NCI-H1105 (cell line): ENCODE data around the gene ALG8.
"Not testable (repeated sequence)": the region's sequence is repeated elsewhere in the genome, so short reads cannot be mapped to it uniquely, and the experiment has no call there.

Experiments used
- DNase-seq: peaks from one replicate; lab custom pipeline; 2025; lab: John Stamatoyannopoulos, UW

The ALG8 gene

GRCh38 chr11:78139422-78140391 is at the start of gene ALG8:
TSS of gene ALG8 (minus strand) at chr11:78139626. CDS start at chr11:78139588, 38 bp downstream.
- DNase-seq = peak; percentile 97

DNA sequence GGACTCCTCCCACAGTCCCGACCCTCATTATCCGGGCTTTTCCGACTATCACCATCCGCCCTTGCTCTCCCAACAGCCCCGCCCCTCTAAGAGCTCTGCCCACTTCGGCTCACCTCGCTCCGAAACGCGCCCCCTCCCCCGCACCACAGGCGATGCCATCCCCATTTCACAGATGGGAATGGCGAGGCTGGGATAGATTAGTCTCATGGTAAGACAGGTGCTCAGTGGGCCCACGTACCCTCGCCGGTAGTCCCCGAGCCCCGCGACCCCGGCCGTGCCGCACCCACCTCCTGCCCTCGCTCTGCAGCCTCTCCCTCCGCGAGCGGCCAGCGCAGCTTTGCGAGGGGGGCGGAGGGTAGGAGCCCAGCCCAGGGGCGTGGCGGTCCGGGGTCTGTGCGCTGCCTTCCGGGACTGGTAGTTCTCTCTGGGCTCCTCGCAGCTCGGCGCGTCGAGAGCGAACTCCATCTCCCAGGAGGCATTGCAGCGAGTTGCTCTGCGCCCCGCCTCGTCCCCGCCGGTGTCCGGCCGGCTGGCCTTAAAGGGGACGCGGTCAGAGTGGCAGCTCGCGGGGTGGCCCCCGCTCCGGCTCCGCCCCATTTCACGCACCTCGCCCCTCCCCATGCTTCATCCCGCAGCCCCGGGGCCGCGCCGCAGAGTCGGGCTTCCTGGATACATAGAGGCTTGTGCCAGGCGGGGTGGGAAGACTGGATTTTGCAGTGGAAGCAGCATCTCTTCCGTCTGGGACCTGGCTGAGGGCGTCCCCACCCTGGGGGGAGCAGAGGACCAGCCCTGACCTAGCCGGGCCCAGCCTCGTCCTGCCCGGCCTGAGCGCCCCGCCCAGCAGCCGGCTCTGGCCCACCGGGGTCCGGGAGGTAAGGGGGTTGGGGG is 49.1 kb upstream of the ALG8 start, which contains the start of the genes KCTD21 and USP35:
TSS of gene KCTD21 (minus strand) at position 341 of the 888 bp plus-strand sequence. CDS start 14,072 bp downstream, outside the sequence.
TSS of gene USP35 (plus strand) at position 634 of the 888 bp plus-strand sequence. CDS start 7,327 bp downstream, outside the sequence.
- peak; percentile 93 for DNase-seq

GRCh38 chr11:78187366-78188285 is 48.2 kb upstream of the ALG8 start:
- no peak for DNase-seq

- DNase-seq = no peak
These were observed 41.8 kb upstream of the ALG8 start for GRCh38 chr11:78181185-78181584.

DNA sequence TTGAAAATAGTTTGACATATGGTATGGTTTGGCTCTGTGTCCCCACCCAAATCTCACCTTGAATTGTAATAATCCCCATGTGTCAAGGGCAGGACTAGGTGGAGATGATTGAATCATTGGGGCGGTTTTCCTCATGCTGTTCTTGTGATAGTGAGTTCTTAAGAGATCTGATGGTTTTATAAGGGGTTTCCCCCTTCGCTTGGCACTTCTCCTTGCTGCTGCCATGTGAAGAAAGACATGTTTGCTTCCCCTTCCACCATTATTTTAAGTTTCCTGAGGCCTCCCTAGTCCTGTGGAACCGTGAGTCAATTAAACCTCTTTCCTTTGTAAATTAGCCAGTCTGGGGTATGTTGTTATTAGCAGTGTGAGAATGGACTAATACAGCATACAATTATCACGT is 41.3 kb upstream of the ALG8 start:
- DNase-seq = no peak

DNA sequence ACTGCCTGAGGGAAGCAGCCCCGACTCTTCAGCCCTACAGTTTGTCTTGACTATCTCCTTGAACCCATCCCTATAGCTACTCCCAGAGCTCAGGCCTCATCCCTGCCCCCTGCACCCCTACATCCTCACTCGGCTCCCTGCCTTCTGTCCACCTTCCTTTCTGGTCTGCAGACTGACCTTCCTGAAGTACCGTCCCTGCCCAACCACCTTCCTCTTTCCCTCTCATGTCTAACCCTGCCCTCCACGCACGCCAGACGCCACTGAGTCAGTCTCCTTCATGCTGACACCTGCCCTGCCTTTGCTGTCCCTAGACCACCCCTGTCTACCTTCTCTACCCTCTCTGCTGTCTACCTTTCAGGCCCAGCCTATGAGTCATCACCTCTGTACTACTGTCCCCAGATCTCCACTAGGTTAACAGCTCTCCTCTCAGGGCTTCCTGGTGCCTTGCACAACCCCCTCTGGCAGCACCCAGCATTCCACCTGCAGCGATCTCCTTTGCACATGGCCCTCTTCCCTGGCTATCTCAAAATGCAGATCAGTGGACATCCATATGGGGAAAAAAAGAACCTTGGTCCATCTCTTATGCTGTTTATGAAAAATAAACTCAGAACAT is 40.1 kb upstream of the ALG8 start:
- DNase-seq = no peak

GRCh38 chr11:78177216-78177615 is 37.8 kb upstream of the ALG8 start:
- no peak for DNase-seq

GRCh38 chr11:78176605-78177141 is 37.2 kb upstream of the ALG8 start:
- no peak for DNase-seq

- not testable (repeated sequence) for DNase-seq
These were observed 36.4 kb upstream of the ALG8 start for GRCh38 chr11:78175862-78176261.

- DNase-seq = no peak
These were observed 32.5 kb upstream of the ALG8 start for GRCh38 chr11:78171951-78172350.

GRCh38 chr11:78170874-78171549 is 31.6 kb upstream of the ALG8 start:
- no peak for DNase-seq

DNA sequence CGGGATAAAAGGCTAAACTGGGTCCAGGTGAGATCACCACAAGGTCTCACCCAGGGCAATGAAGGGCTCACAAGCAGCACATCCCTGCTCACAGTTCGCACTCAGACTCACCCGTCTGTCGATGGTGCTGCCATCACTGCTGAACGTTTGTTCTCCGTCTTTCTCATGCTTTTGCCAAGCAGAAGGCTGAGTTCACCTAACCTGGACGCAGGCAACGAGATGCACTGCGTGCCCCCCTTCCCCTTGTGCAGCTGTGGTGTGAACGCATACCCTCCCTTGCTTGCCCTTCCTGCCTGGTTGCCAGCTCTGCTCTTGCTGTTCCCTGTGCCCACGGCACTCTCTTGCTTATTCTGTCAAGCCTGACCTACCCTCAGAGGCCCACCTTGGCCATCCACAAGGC is 31.0 kb upstream of the ALG8 start:
- DNase-seq = no peak

DNA sequence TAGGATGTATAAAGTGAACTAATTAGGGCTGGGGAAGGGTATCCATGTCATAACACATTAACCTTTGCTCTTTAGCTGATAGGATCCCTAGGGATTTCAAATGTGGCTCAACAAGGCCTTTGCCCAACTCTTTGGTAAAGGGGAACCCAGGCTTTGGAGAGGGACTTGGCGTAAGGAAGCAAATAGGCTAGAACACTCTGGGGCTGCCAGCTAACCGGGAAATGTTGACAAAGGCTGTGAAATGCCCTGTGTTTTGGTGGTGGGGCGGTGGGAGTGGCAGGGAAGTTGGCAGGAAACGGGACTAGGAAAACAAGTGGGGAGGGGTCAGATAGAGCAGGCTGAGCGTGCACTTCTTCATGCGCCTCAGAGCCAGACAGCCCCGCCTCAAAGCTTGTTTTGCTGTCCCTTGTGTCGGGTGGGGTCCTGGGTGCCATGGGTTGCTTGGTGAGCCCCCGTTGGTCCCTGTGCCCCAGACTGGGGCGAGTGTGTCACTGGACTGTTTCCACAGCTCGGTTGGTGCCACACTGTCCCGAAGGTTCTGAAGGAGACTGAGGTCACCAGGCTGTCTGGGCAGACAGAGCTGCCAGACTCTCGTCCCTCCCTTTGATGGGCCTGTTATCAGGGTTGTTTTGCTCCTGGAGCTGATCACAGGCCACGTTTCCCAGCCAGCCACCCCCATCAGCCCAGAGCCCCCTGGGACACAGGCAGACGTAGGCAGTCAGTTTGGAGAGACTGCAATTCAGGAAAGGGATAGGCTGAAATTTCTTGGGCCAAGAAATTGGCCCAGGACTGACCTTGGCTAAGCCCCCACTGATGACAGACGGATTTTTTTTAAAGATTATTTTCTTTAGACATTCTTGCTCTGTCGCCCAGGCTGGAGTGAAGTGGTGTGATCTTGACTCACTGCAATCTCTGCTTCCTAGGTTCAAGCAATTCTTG is 29.4 kb upstream of the ALG8 start:
- DNase-seq = no peak

- no peak for DNase-seq
These were observed 27.5 kb upstream of the ALG8 start for GRCh38 chr11:78166855-78167469.

- no peak for DNase-seq
These were observed 25.0 kb upstream of the ALG8 start for GRCh38 chr11:78164471-78164870.

DNA sequence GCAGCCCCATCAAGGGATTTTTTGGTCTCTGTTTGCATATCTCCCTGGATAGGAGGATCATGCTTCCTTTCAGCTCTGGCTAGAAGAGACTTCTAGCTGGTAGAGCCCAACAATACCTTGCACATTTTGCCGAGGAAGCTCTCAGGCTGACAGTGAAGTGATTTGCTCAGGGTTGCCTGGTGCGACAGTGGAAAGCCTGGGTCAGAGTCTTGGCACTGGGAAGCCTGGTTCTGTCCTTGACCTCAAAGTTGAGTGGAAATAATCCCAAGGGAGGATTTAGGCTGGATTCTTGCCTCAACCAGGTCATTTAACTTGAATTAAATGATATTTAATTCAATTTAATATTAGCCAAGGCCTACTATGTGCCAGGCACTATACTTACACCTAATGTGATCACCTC is 24.4 kb upstream of the ALG8 start:
- no peak for DNase-seq

DNA sequence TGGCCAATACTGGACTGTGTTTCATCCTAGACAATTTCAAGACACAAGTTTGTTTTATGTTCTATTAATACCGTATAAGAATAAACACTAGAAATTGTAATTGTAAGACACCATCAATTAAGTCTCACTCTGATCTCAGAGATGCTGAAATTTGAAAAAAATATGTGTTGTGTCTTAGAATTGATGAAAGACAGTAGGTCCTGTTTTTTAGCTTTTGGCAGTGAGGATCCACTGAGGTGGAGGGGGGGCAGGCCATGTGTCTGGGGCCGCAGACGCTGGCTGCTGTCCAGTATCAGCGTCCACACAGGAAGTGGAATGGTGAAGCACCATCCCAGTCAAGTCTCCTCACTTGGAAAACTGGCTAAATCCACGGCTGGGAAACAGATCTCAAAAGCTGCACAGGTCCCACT is 22.5 kb upstream of the ALG8 start:
- no peak for DNase-seq

DNA sequence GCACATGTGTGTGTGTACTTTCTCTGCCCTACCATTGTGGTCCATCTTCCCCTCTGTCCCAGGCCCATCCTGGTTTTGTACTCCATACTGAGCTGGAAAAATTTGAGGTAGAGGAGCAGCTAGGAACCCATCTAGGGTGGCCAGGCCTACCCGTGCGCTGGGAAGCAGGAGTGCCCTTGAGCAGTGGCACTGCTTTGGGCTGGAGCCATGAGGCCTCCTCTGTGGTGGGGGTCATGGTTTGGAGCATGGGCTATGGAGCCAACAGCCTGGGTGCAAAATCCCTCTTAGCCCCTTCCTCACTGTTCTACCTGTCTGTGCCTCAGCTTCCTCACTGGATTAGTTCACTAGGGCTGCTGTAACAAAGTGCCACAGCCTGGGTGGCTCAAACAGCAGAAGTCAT is 21.9 kb upstream of the ALG8 start:
- DNase-seq = no peak
